Measurements from ENCODE around the gene SSMEM1. TPM values are rescaled to one million over a fixed set of nuclear protein-coding genes. Genes with fewer than 3 reads are reported as not detected.

Gene SSMEM1
- total RNA-seq, 2 donors from 2014 or later, result 2.0 TPM; not detected in 1

DNA sequence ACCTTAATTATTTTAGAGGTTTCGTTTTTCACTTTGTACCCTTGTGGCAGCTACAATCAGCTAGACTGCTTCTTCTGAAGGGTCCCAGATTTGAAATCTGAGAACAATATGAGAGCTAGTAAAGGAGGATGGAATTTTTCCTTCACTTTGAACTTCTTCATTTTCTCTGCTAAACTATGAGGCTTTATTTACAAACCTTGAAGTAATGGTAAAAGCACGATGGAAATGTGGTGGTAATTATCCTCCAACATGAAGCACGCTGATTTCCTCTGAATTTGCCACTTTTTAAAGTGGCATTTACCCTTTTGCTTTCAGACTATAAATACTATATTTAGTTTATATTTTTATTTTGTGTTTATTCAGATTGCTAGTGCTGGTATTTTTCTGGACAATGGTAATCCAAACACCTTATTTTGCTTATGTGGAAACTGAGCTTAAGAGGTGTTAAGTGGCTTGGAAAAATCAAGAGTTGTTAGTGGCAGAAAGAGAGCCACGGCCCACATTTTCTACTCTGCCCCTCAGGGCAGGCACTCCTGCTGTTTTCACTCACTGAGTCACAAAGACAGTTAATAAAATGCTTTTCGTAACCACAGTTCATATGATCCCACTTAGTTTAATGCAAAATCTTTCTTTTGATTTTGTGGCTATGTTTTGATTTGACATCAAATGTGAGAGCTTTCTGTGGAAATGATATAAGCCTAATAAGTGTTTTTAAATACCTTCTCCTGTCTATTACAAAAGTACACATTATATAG is 2.7 kb downstream of the SSMEM1 start:
- Histone ChIP-seq H3K27ac (no peak overlapping the region), H3K4me1 (replicated peaks) (no peaks in the 10 kb centered on the region), H3K36me3 (no peaks in the 10 kb centered on the region), H3K9me3 (no peaks in the 10 kb centered on the region), H3K27me3 (replicated peaks; ENCODE audit: insufficient read depth) (no peaks in the 10 kb centered on the region), H3K4me3 (no peak overlapping the region)
- DNase-seq (ENCODE audit: low spot score), result no peak
- TF ChIP-seq POLR2AphosphoS5 (IDR thresholded peaks at IDR 0.05) (no peak), CTCF (IDR thresholded peaks at IDR 0.05) (no peak), POLR2A (IDR thresholded peaks at IDR 0.05) (no peak)
- intact Hi-C loops (cut with DNase I), result no loop called here
- WGBS, result 38% methylated on average over 5 of the region's 5 CpGs

DNA sequence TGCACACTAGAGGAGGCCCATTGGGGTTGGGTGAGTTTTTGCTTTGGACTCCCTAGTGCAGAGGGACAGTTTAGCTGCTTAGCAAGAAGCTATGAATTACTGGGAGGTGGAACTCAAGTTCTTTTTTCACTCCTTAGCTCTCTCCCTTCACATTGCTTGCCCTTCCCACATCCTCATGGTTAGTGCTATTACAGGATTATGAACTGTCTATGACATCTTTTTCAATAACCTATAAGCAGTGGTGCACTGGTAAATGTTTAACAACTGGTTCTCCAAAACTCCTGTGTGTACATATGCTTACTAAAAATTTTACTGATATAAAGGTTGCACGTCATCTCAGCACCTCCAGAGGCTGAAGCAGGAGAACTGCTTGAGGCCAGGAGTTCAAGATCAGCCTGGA is 6.2 kb downstream of the SSMEM1 start:
- TF ChIP-seq CTCF (IDR thresholded peaks at IDR 0.05), result no peak
- no peak for TF ChIP-seq POLR2AphosphoS5 (IDR thresholded peaks at IDR 0.05)
- TF ChIP-seq POLR2A (IDR thresholded peaks at IDR 0.05), result no peak
- intact Hi-C loops (cut with DNase I), result no loop called here
- Histone ChIP-seq H3K4me3 (no peak overlapping the region), H3K4me1 (replicated peaks) (no peaks in the 10 kb centered on the region), H3K27ac (no peak overlapping the region), H3K36me3 (no peaks in the 10 kb centered on the region), H3K27me3 (replicated peaks; ENCODE audit: insufficient read depth) (no peaks in the 10 kb centered on the region), H3K9me3 (no peaks in the 10 kb centered on the region)
- no peak for DNase-seq (ENCODE audit: low spot score)
- WGBS, result 90% methylated on average over 1 of the region's 1 CpG

DNA sequence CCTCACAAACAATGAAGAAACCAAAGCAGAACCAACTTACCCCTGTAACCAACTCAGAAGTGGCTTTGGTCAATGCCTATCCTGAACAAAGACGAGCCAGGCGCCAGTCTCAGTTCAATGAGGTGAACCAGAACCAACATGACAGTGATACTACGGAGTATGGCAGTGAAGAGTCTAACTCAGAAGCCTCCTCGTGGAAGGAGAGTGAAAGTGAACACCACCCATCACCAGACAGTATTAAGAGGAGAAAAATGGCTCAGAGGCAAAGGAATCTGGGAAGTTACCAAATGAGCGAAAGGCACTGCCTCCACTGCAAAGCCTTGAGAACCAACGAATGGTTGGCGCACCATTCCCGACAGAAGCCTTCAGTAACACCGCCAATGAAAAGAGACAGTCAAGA is 8.4 kb downstream of the SSMEM1 start:
- TF ChIP-seq POLR2A (IDR thresholded peaks at IDR 0.05) (no peak), CTCF (IDR thresholded peaks at IDR 0.05) (no peak), POLR2AphosphoS5 (IDR thresholded peaks at IDR 0.05) (no peak)
- 88% methylated on average over 9 of the region's 9 CpGs for WGBS
- Histone ChIP-seq H3K4me3 (no peak overlapping the region), H3K4me1 (replicated peaks) (no peaks in the 10 kb centered on the region), H3K27ac (no peak overlapping the region), H3K27me3 (replicated peaks; ENCODE audit: insufficient read depth) (no peaks in the 10 kb centered on the region), H3K9me3 (no peaks in the 10 kb centered on the region), H3K36me3 (no peaks in the 10 kb centered on the region)
- no peak for DNase-seq (ENCODE audit: low spot score)
- intact Hi-C loops (cut with DNase I), result no loop called here

DNA sequence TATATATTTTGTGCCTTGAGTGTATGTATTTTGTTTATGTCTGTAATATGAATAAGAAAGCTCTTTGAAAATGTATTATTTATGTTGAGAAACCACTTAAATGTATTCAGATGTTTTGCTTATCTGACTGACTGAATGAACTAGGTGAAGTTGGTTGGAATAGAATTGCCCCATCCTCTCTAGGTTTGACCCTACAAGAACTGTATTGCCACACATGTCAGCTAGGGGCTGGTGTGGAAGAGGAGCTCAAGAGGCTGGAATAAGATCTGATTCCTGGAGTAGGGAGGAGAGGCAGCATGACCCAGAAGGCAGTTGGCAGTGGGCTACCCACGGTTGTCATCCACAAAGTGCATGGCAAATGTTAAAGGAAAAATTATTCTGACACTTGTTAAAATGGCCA is 9.1 kb downstream of the SSMEM1 start:
- TF ChIP-seq POLR2AphosphoS5 (IDR thresholded peaks at IDR 0.05) (no peak), POLR2A (IDR thresholded peaks at IDR 0.05) (no peak), CTCF (IDR thresholded peaks at IDR 0.05) (no peak)
- no peaks in the 10 kb centered on the region for H3K27me3 ChIP-seq (replicated peaks; ENCODE audit: insufficient read depth)
- DNase-seq (ENCODE audit: low spot score), result no peak
- no peaks in the 10 kb centered on the region for H3K4me1 ChIP-seq (replicated peaks)
- 74% methylated on average over 1 of the region's 1 CpG for WGBS
- H3K27ac ChIP-seq, result no peak overlapping the region
- intact Hi-C loops (cut with DNase I), result no loop called here
- H3K36me3 ChIP-seq, result no peaks in the 10 kb centered on the region
- H3K4me3 ChIP-seq, result no peak overlapping the region
- no peaks in the 10 kb centered on the region for H3K9me3 ChIP-seq

All from prostate gland (tissue), 2 donors.